GM23248 (cell line): ENCODE results near the gene LFNG.

Source experiments
- EZH2 ChIP-seq: fragments of 200-600 bp; sonication (generic); IDR thresholded peaks from 2 replicates; pipeline ENCODE4 v1.6.1; 2018; ENCODE audit warnings: antibody characterized with exemption, mild to moderate bottlenecking; ENCODE audit not compliant: insufficient read depth, poor library complexity, severe bottlenecking
- EZH2phosphoT487 ChIP-seq: fragments of 200-600 bp; sonication (generic); IDR thresholded peaks from 2 replicates; pipeline ENCODE4 v1.6.1; 2018; ENCODE audit warnings: antibody characterized with exemption, moderate library complexity, mild to moderate bottlenecking, low read depth; ENCODE audit not compliant: insufficient read depth

GRCh38 chr7:2514473-2515423, 4.8 kb upstream of the LFNG start:
- TF ChIP-seq EZH2 (no peak), EZH2phosphoT487 (no peak)
